ENCODE measurements around the gene COX5A.
"Not testable (repeated sequence)": the region's sequence is repeated elsewhere in the genome, so short reads cannot be mapped to it uniquely, and the experiment has no call there.

Gene COX5A

GRCh38 chr15:74955796-74956647, 18.1 kb upstream of the COX5A start:
- DNase-seq (ENCODE audit: low read depth in 2 of 2), result peak in 1 of 2 donors; percentile 38

GRCh38 chr15:74955017-74955416, 17.1 kb upstream of the COX5A start:
- no peak for DNase-seq (ENCODE audit: low read depth in 2 of 2)

- no peak for DNase-seq (ENCODE audit: low read depth in 2 of 2)
Measured at GRCh38 chr15:74954515-74954914, 16.6 kb upstream of the COX5A start.

- no peak for DNase-seq (ENCODE audit: low read depth in 2 of 2)
Measured at GRCh38 chr15:74951006-74951405, 13.1 kb upstream of the COX5A start.

GRCh38 chr15:74950078-74950908, 12.4 kb upstream of the COX5A start:
- peak; percentile 60 to 70 for DNase-seq (ENCODE audit: low read depth in 2 of 2)

- DNase-seq (ENCODE audit: low read depth in 2 of 2), result no peak
Measured at GRCh38 chr15:74937272-74937589, 642 bp downstream of the COX5A start.

- not testable (repeated sequence) for DNase-seq (ENCODE audit: low read depth in 2 of 2)
Measured at GRCh38 chr15:74935193-74935592, 2.7 kb downstream of the COX5A start.

- no peak for DNase-seq (ENCODE audit: low read depth in 2 of 2)
Measured at GRCh38 chr15:74933573-74933972, 4.3 kb downstream of the COX5A start.

- DNase-seq (ENCODE audit: low read depth in 2 of 2), result no peak
Measured at GRCh38 chr15:74928771-74929198, 9.1 kb downstream of the COX5A start.

GRCh38 chr15:74924525-74924924, 13.3 kb downstream of the COX5A start:
- no peak for DNase-seq (ENCODE audit: low read depth in 2 of 2)

GRCh38 chr15:74920456-74920855, 17.4 kb downstream of the COX5A start:
- no peak for DNase-seq (ENCODE audit: low read depth in 2 of 2)

GRCh38 chr15:74917676-74918075, 20.2 kb downstream of the COX5A start:
- no peak for DNase-seq (ENCODE audit: low read depth in 2 of 2)

GRCh38 chr15:74913799-74914198, 24.1 kb downstream of the COX5A start:
- not testable (repeated sequence) for DNase-seq (ENCODE audit: low read depth in 2 of 2)

- no peak for DNase-seq (ENCODE audit: low read depth in 2 of 2)
Measured at GRCh38 chr15:74913041-74913440, 24.8 kb downstream of the COX5A start.

- no peak for DNase-seq (ENCODE audit: low read depth in 2 of 2)
Measured at GRCh38 chr15:74908635-74909034, 29.2 kb downstream of the COX5A start.

- DNase-seq (ENCODE audit: low read depth in 2 of 2), result no peak
Measured at GRCh38 chr15:74907163-74907870, 30.6 kb downstream of the COX5A start.

- peak in 1 of 2 donors; percentile 48 for DNase-seq (ENCODE audit: low read depth in 2 of 2)
Measured at GRCh38 chr15:74906450-74907162, 31.3 kb downstream of the COX5A start, which contains the start of gene FAM219B. TSS of gene FAM219B (minus strand) at chr15:74906851. CDS start at chr15:74906800, 51 bp downstream.

- no peak for DNase-seq (ENCODE audit: low read depth in 2 of 2)
Measured at GRCh38 chr15:74906067-74906449, 31.8 kb downstream of the COX5A start.

GRCh38 chr15:74904190-74904805, 33.6 kb downstream of the COX5A start:
- no peak for DNase-seq (ENCODE audit: low read depth in 2 of 2)

- no peak for DNase-seq (ENCODE audit: low read depth in 2 of 2)
Measured at GRCh38 chr15:74903676-74904075, 34.2 kb downstream of the COX5A start.
